SK-N-SH treated with all-trans-retinoic acid at 6 μM for 48 hours (cell line): ENCODE data around the gene UCMA.

Experiments
- ATAC-seq: fragments of 200-7000 bp; cut with Tn5 transposase; 3 replicates; pipeline ENCODE4 v1.9.1; 2020; ENCODE audit warnings: mild to moderate bottlenecking, moderate library complexity
- ARNTL ChIP-seq: fragments of 450-650 bp; formaldehyde crosslinking; IDR thresholded peaks from 2 replicates; pipeline ENCODE4 v1.5.0; 2020; ENCODE audit warnings: low read depth, mild to moderate bottlenecking, moderate library complexity, borderline replicate concordance
- CREB5 ChIP-seq: fragments of 250-450 bp; sonication (Bioruptor Pico); IDR thresholded peaks from 2 replicates; pipeline ENCODE4 v1.5.1; 2020; ENCODE audit warnings: low read depth, mild to moderate bottlenecking, moderate library complexity
- CSDC2 ChIP-seq: fragments of 250-450 bp; sonication (Bioruptor Pico); IDR thresholded peaks from 2 replicates; pipeline ENCODE4 v1.5.0; 2020; ENCODE audit warnings: mild to moderate bottlenecking, moderate library complexity
- CSRNP3 ChIP-seq: fragments of 250-450 bp; sonication (Bioruptor Pico); IDR thresholded peaks from 2 replicates; pipeline ENCODE4 v1.5.1; 2021; ENCODE audit warnings: mild to moderate bottlenecking, moderate library complexity
- GLIS3 ChIP-seq: fragments of 250-450 bp; sonication (Bioruptor Pico); IDR thresholded peaks from 2 replicates; pipeline ENCODE4 v1.5.0; 2020; ENCODE audit warnings: mild to moderate bottlenecking, moderate library complexity
- ISL1 ChIP-seq: fragments of 250-450 bp; sonication (Bioruptor Pico); IDR thresholded peaks from 2 replicates; pipeline ENCODE4 v2.1.2; 2022; ENCODE audit warnings: mild to moderate bottlenecking, moderate library complexity
- OSR1 ChIP-seq: fragments of 250-450 bp; sonication (Bioruptor Pico); IDR thresholded peaks from 2 replicates; pipeline ENCODE4 v1.8.0; 2022; ENCODE audit warnings: moderate library complexity, mild to moderate bottlenecking, inconsistent platforms
- PATZ1 ChIP-seq: fragments of 250-450 bp; sonication (Bioruptor Pico); IDR thresholded peaks from 2 replicates; pipeline ENCODE4 v1.8.0; 2020; ENCODE audit warnings: mild to moderate bottlenecking, moderate library complexity, borderline replicate concordance
- POU6F1 ChIP-seq: fragments of 250-450 bp; sonication (Bioruptor Pico); IDR thresholded peaks from 2 replicates; pipeline ENCODE4 v1.8.0; 2021; ENCODE audit warnings: low read depth, mild to moderate bottlenecking, moderate library complexity, borderline replicate concordance
- PPARA ChIP-seq: fragments of 250-450 bp; sonication (Bioruptor Pico); IDR thresholded peaks from 2 replicates; pipeline ENCODE4 v1.5.0; 2020; ENCODE audit warnings: mild to moderate bottlenecking, borderline replicate concordance
- RARB ChIP-seq: fragments of 250-450 bp; sonication (Bioruptor Pico); IDR thresholded peaks from 2 replicates; pipeline ENCODE4 v1.8.0; 2021; ENCODE audit warnings: mild to moderate bottlenecking, moderate library complexity
- TCF4 ChIP-seq: fragments of 250-450 bp; sonication (Bioruptor Pico); IDR thresholded peaks from 2 replicates; pipeline ENCODE4 v1.8.0; 2021; ENCODE audit warnings: mild to moderate bottlenecking, moderate library complexity, borderline replicate concordance
- TOX ChIP-seq: fragments of 250-450 bp; sonication (Bioruptor Pico); IDR thresholded peaks from 2 replicates; pipeline ENCODE4 v1.8.0; 2021; ENCODE audit warnings: mild to moderate bottlenecking, moderate library complexity, borderline replicate concordance
- TSHZ2 ChIP-seq: fragments of 250-450 bp; sonication (Bioruptor Pico); IDR thresholded peaks from 2 replicates; pipeline ENCODE4 v1.5.0; 2020; ENCODE audit warnings: mild to moderate bottlenecking, moderate library complexity
- ZC3H10 ChIP-seq: fragments of 250-450 bp; sonication (Bioruptor Pico); IDR thresholded peaks from 2 replicates; pipeline ENCODE4 v1.5.1; 2021; ENCODE audit warnings: mild to moderate bottlenecking, moderate library complexity
- ZFP3 ChIP-seq: fragments of 250-450 bp; sonication (Bioruptor Pico); IDR thresholded peaks from 2 replicates; pipeline ENCODE4 v1.5.0; 2020; ENCODE audit warnings: mild to moderate bottlenecking, moderate library complexity
- ZFP30 ChIP-seq: fragments of 450-650 bp; formaldehyde crosslinking; IDR thresholded peaks from 2 replicates; pipeline ENCODE4 v1.5.0; 2022; ENCODE audit warnings: mild to moderate bottlenecking, moderate library complexity
- ZNF70 ChIP-seq: fragments of 450-650 bp; formaldehyde crosslinking; IDR thresholded peaks from 2 replicates; pipeline ENCODE4 v1.5.0; 2020; ENCODE audit warnings: mild to moderate bottlenecking, moderate library complexity
- ZNF8 ChIP-seq: fragments of 450-650 bp; formaldehyde crosslinking; IDR thresholded peaks from 2 replicates; pipeline ENCODE4 v1.5.0; 2020; ENCODE audit warnings: mild to moderate bottlenecking, moderate library complexity

Gene UCMA

GRCh38 chr10:13206546-13207443, 27.4 kb downstream of the UCMA start (continued):
- TF ChIP-seq CSDC2 (CRISPR knock-in tag) (no peak), TCF4 (CRISPR knock-in tag) (no peak)

GRCh38 chr10:13206091-13206490, 28.1 kb downstream of the UCMA start:
- ATAC-seq, result no peak
- TF ChIP-seq ZNF8 (CRISPR knock-in tag) (no peak), TSHZ2 (CRISPR knock-in tag) (no peak), GLIS3 (no peak), ZFP3 (CRISPR knock-in tag) (no peak), ZFP30 (CRISPR knock-in tag) (no peak), PPARA (no peak), CSRNP3 (CRISPR knock-in tag) (no peak), RARB (no peak), CSDC2 (CRISPR knock-in tag) (no peak), ARNTL (CRISPR knock-in tag) (no peak)
- TF ChIP-seq, all 23 proteins: peak for 0

DNA sequence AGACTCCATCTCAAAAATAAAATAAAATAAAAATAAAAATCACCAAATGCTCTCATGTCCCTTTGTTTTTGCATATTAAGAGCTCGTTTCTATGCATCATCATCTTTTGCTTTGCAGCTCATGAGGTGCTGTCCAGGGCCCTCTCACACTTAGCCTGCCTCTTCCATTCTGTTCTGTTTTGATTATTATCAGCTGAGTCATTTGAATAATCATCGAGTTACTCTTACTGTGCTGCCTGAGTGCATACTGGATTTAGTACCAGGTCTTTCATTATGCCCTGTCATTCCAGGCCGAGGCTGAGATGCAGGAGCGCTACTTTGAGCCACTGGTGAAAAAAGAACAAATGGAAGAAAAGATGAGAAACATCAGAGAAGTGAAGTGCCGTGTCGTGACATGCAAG, 33.0 kb downstream of the UCMA start:
- TF ChIP-seq CSDC2 (CRISPR knock-in tag) (no peak), TOX (CRISPR knock-in tag) (no peak), ISL1 (CRISPR knock-in tag) (no peak), ZNF8 (CRISPR knock-in tag) (no peak), POU6F1 (CRISPR knock-in tag) (no peak)
- peak; percentile 66 for ATAC-seq

GRCh38 chr10:13195016-13195415, 39.2 kb downstream of the UCMA start:
- no peak for TF ChIP-seq CSDC2 (CRISPR knock-in tag)
- TF ChIP-seq RARB, result no peak
- TF ChIP-seq OSR1 (CRISPR knock-in tag), result no peak
- TF ChIP-seq CREB5, result no peak
- TF ChIP-seq ZC3H10 (CRISPR knock-in tag), result no peak
- TF ChIP-seq PPARA, result no peak
- no peak for TF ChIP-seq ZNF8 (CRISPR knock-in tag)
- TF ChIP-seq PATZ1 (CRISPR knock-in tag), result no peak
- no peak for TF ChIP-seq ZFP30 (CRISPR knock-in tag)
- no peak for TF ChIP-seq GLIS3
- no peak for TF ChIP-seq TOX (CRISPR knock-in tag)
- TF ChIP-seq ZNF70 (CRISPR knock-in tag), result no peak
- no peak for TF ChIP-seq TSHZ2 (CRISPR knock-in tag)
- ATAC-seq, result no peak
